Neural crest cell (in vitro differentiated cells): ENCODE measurements around the gene DNAJA3. TPM values are rescaled to one million over a fixed set of nuclear protein-coding genes. Genes with fewer than 3 reads are reported as not detected.
A peak's percentile ranks its signal among the peaks of the same experiment; 100 is the strongest.

ENCODE experiments used
- DNase-seq: peaks from one replicate; pipeline ENCODE4 v3.0.0; 2021; ENCODE audit warnings: low read depth, mixed read lengths, low spot score
- H3K27ac Mint-ChIP-seq: one replicate; pipeline ENCODE4 v1.8.0; 2021; ENCODE audit warnings: mild to moderate bottlenecking, mixed read lengths; ENCODE audit not compliant: unreplicated experiment
- H3K27me3 Mint-ChIP-seq: 2 replicates; pipeline ENCODE4 v1.8.0; 2021; ENCODE audit warnings: low read depth, mild to moderate bottlenecking, mixed read lengths
- H3K36me3 Mint-ChIP-seq: 2 replicates; pipeline ENCODE4 v1.8.0; 2021; ENCODE audit warnings: low read depth, mild to moderate bottlenecking, mixed read lengths
- H3K4me1 Mint-ChIP-seq: 2 replicates; pipeline ENCODE4 v1.8.0; 2021; ENCODE audit warnings: mixed read lengths
- H3K4me3 Mint-ChIP-seq: one replicate; pipeline ENCODE4 v1.8.0; 2021; ENCODE audit warnings: mild to moderate bottlenecking, mixed read lengths
- H3K9me3 Mint-ChIP-seq: 2 replicates; pipeline ENCODE4 v1.8.0; 2021; ENCODE audit warnings: mixed read lengths
- total RNA-seq: library from RNA; stranded (reverse); gene quantifications from 2 replicates; pipeline ENCODE4 v1.2.1, GENCODE V29; 2021
- TF ChIP-seq, protein P1 (sequence below): fragments of 200-600 bp; sonication (generic); conservative IDR thresholded peaks from 2 replicates; pipeline ENCODE4 v1.5.0; 2021; ENCODE audit warnings: antibody characterized with exemption, mild to moderate bottlenecking

Gene DNAJA3
- total RNA-seq, 1 donor from 2014 or later, result 45.1 TPM

DNA sequence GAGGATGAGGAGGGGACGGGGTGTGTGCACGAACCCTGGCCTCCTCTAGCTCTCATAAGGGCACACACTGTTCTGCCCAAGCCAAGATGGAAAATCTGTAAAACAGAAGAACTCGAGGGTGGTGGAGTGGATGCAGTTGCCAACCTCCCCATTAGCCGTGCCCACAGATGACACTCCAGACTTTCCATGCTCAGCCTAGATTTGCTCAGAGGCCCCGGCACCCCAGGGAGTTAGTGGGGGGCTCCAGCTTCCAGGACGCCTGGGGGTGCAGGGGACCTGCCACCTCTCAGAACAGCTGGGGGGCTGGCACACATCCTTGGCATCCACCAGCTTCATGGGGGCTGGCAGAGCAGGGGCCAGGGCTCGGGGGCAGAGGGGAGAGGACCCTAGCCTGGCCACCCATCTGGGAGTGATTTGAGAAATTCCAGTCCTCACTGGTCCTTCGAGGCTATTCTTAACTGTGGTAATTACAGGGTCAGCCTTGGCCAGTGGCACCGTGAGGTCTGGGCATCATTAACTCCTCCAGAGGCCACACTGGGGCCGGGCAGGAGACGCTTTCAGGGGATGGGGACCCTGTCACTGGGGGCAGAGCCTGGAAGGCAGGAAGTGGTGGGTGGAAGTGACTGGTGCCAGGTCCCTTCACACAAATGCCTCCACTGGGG, 39.7 kb upstream of the DNAJA3 start:
- no peaks in the 10 kb centered on the region for H3K36me3 Mint-ChIP-seq
- no peaks in the 10 kb centered on the region for H3K9me3 Mint-ChIP-seq
- H3K4me1 Mint-ChIP-seq, result peaks cover 15% of the 10 kb centered on the region
- H3K27me3 Mint-ChIP-seq, result no peaks in the 10 kb centered on the region
- no peak overlapping the region for H3K4me3 Mint-ChIP-seq
- TF ChIP-seq, protein P1, sequence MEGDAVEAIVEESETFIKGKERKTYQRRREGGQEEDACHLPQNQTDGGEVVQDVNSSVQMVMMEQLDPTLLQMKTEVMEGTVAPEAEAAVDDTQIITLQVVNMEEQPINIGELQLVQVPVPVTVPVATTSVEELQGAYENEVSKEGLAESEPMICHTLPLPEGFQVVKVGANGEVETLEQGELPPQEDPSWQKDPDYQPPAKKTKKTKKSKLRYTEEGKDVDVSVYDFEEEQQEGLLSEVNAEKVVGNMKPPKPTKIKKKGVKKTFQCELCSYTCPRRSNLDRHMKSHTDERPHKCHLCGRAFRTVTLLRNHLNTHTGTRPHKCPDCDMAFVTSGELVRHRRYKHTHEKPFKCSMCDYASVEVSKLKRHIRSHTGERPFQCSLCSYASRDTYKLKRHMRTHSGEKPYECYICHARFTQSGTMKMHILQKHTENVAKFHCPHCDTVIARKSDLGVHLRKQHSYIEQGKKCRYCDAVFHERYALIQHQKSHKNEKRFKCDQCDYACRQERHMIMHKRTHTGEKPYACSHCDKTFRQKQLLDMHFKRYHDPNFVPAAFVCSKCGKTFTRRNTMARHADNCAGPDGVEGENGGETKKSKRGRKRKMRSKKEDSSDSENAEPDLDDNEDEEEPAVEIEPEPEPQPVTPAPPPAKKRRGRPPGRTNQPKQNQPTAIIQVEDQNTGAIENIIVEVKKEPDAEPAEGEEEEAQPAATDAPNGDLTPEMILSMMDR, result no peak
- H3K27ac Mint-ChIP-seq, result no peak overlapping the region
- no peak for DNase-seq

DNA sequence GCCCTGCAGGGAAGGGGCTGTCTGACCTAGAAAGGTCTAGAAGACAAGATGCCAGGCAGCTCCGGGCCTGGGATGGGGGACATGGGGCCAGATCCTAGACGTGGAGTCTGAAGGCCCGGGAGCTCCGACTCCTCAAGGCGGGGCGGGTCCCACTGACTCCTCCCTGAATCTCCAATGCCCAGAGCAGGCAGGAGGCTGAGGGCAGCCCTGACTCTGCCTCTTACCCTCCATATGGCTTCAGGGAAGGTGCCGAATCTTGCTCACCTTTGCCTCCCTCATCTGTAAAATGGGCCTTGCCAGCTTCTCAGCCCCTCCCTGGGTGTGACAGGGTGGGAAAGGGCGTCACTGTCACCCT, 39.2 kb upstream of the DNAJA3 start:
- no peak overlapping the region for H3K27ac Mint-ChIP-seq
- H3K4me3 Mint-ChIP-seq, result no peak overlapping the region
- DNase-seq, result no peak
- H3K9me3 Mint-ChIP-seq, result no peaks in the 10 kb centered on the region
- H3K4me1 Mint-ChIP-seq, result peaks cover 15% of the 10 kb centered on the region
- TF ChIP-seq, protein P1, result no peak
- H3K27me3 Mint-ChIP-seq, result no peaks in the 10 kb centered on the region
- H3K36me3 Mint-ChIP-seq, result no peaks in the 10 kb centered on the region

DNA sequence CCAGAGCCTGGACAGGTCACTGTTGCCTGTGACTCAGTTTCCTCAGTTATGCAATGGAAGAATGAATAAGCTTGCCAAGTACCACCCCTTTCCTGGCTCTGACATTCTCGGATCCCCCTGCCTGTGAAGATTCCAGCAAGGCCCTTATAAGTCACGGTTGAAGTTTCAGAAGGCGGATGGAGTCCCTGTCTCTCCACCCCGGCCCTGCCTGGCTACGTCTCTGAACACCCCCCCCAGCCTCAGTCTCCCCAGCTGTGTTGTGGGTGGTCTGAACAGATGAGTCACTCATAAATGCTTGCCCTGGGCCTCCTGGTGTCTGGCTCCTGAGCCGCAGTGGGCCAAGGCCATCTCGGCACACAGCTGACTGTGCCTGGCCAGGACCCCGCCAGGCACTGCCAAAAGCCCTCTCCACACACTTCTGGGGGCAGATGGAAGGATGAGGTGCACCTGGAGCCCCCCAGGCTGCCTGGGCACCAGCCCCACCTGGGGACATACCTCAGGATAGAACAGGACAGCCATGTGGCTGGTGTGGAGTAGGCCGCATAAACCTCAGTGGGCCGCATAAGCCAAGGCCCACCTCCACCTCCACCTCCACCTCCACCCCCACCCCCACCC, 38.6 kb upstream of the DNAJA3 start:
- H3K27ac Mint-ChIP-seq, result peak overlapping the region; percentile 50
- TF ChIP-seq, protein P1, result no peak
- H3K36me3 Mint-ChIP-seq, result no peaks in the 10 kb centered on the region

DNA sequence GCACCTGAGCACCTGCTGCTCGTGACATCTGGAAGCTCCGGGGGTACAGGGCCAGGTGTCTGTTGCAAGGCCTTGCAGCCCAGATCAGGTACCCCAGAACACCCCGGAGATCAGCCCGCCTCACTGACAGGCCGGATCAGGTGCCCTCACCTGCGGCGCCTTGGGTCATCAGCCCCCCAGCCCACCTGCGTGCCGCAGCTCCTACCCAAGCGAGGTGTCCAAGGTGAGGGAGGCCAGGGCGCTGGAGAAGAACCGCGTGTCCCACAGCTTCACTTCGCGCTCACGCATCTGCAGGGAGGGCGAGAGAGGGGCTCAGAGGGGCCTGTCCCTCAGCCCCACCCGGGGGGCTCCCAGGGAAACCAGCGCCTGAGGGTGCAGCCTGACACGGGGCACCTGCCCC, 37.9 kb upstream of the DNAJA3 start:
- Mint-ChIP-seq H3K36me3 (no peaks in the 10 kb centered on the region), H3K27ac (no peak overlapping the region), H3K9me3 (no peaks in the 10 kb centered on the region), H3K27me3 (no peaks in the 10 kb centered on the region), H3K4me1 (peaks cover 20% of the 10 kb centered on the region), H3K4me3 (no peak overlapping the region)
- no peak for DNase-seq
- TF ChIP-seq, protein P1, result no peak

More for the DNA sequence above, 38.6 kb upstream of the DNAJA3 start:
- Mint-ChIP-seq H3K9me3 (no peaks in the 10 kb centered on the region), H3K4me1 (peaks cover 16% of the 10 kb centered on the region), H3K27me3 (no peaks in the 10 kb centered on the region), H3K4me3 (no peak overlapping the region)
- DNase-seq, result no peak

DNA sequence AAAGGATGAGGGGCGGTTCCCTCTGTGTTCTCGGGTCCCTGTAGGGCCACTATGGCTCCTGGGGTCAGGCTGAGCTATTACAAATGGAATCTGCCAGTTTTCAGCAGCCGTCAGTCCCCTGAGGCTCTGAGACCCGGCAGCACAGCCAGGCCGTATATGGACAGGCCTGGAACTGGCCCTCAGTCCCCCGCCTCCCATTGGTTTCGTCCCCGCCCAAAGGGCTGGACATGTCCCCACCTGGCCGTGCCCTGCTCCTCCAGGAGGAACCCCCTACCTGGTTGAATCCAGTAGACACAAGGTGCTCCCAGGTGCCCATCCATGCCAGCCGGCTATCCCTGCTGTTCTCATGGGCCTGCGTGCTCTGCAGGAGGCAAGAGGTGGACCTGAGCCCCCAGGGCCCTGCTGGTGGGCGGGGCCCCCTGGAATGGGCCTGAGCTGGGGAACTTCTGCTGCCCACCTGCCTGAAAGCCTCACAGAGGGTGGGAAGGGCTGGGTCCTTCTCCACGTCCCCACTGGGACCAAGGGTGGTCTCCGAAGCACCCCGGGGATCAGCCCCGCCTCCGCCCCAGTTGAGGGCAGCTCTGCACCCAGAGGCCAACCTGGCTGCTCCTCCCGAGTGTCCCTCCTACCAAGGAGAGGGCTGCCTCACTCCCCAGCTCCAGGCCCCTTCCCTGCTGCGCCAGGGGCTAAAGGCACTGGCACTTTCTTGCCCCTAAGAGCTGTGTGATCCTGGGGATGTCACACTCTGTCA, 37.2 kb upstream of the DNAJA3 start:
- Mint-ChIP-seq H3K4me3 (no peak overlapping the region), H3K36me3 (no peaks in the 10 kb centered on the region), H3K9me3 (no peaks in the 10 kb centered on the region), H3K27me3 (no peaks in the 10 kb centered on the region), H3K4me1 (peaks cover 20% of the 10 kb centered on the region), H3K27ac (peak overlapping the region; percentile 67)
- TF ChIP-seq, protein P1, result no peak
- DNase-seq, result no peak
